LoVo (cell line): ENCODE data around the gene COPS4.
"Not testable (repeated sequence)": the region's sequence is repeated elsewhere in the genome, so short reads cannot be mapped to it uniquely, and the experiment has no call there.

Experiments
- DNase-seq: peaks from one replicate; pipeline ENCODE4 v3.0.0-alpha.2; 2016; ENCODE audit warnings: low spot score

Gene COPS4

DNA sequence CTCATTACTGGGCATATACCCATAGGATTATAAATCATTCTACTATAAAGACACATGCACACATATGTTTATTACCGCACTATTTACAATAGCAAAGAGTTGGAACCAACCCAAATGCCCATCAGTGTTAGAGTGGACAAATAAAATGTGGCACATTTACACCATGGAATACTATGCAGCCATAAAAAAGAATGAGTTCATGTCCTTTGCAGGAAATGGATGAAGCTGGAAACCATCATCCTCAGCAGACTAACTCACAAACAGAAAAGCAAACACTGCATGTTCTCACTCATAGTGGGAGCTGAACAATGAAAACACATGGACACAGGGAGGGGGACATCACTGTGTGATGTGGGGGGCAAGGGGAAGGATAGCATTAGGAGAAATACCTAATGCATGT lies 11.4 kb upstream of the COPS4 start:
- not testable (repeated sequence) for DNase-seq

- DNase-seq, result no peak
Measured at GRCh38 chr4:83024233-83024632, 10.8 kb upstream of the COPS4 start.

GRCh38 chr4:83025563-83025962 lies 9.4 kb upstream of the COPS4 start:
- DNase-seq, result no peak

- DNase-seq, result no peak
Measured at GRCh38 chr4:83028976-83029375, 6.0 kb upstream of the COPS4 start.

GRCh38 chr4:83029688-83030087 lies 5.3 kb upstream of the COPS4 start:
- DNase-seq, result no peak

- no peak for DNase-seq
Measured at GRCh38 chr4:83036991-83037665, 2.1 kb downstream of the COPS4 start.

DNA sequence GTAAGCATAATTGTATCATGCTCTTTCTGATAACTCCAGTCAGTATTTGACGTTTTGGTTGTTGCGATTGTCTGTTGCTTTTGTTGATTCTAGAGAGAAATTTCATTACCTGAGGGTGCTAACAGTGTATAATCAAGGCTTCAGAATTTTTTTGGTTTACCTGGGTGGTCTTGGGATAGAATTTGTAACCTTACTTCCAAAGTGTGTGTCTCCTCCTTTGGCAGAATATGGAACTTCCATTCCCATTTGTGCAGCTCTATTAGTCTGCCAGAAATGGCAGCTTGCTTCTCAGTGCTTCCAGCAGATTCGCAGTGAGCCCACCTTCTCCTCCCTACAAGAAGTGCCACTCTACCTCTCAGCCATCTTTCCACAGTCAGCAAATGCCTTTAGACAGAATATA lies 5.3 kb downstream of the COPS4 start:
- DNase-seq, result no peak

- not testable (repeated sequence) for DNase-seq
Measured at GRCh38 chr4:83043157-83043556, 8.2 kb downstream of the COPS4 start.

DNA sequence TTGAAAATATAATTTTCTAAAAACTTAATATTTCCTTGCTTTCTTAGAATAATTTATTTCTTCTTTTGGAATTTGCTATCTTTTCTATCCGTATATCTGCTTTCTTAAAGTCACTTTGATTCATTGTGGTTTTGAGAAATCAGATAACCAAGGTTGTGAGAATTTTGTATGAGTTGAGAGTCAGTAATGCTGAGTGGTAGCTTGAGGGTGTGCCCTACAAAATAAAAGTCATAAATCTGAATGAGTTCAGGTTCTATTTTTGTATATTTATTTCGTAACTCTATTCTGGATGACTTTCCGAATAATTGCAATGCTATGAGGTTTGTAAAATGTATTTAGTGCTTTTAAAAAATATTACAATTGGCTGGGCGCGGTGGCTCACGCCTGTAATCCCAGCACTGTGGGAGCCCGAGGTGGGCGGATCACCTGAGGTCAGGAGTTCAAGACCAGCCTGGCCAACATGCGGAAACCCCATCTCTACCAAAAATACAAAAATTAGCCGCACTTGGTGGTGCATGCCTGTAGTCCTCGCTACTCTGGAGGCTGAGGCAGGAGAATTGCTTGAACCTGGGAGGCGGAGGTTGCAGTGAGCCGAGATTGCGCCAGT lies 8.9 kb downstream of the COPS4 start:
- no peak for DNase-seq

- DNase-seq, result no peak
Measured at GRCh38 chr4:83046693-83047473, 11.9 kb downstream of the COPS4 start.

- DNase-seq, result not testable (repeated sequence)
Measured at GRCh38 chr4:83048781-83049180, 13.8 kb downstream of the COPS4 start.

- DNase-seq, result no peak
Measured at GRCh38 chr4:83054928-83055327, 19.9 kb downstream of the COPS4 start.

- no peak for DNase-seq
Measured at GRCh38 chr4:83062739-83063138, 27.8 kb downstream of the COPS4 start.

DNA sequence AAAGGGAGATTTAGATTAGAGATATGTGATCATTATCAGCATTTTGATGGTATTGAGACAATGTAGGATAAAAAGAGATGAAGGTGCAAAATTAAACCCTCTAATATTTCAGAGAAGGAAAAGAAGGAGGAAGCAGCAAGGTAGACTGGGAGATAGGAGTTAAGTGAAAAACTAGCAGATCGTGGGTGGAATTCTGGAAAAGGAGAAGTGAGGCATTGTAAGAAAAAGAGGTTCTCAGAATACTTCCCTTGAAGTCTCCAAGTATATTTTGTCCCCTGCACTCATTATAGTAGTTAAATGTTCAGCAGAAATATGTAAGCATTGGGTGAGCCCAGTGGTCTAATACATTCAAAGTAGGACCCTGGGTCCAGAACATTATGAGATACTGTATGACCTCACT lies 30.3 kb downstream of the COPS4 start:
- no peak for DNase-seq

DNA sequence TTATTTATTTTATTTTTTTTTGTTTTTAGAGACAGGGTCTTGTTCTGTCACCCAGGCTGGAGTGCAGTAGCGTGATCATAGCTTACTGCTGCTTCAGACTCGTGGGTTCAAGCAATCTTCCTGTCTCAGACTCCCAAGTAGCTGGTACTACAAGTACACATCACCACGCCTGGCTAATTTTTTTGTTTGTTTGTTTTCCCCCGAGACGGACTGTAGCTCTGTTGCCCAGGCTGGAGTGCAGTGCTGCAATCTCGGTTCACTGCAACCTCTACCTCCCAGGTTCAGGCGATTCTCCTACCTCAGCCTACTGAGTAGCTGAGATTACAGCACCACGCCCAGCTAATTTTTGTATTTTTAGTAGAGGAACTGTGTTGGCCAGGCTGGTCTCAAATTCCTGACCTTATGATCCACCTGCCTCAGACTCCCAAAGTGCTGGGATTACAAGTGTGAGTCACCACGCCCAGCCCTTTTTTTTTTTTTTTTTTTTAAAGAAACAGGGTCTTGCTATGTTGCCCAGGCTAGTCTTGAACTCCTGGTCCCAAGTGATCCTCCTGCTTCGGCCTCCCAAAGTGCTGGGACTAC lies 32.2 kb downstream of the COPS4 start:
- DNase-seq, result no peak

DNA sequence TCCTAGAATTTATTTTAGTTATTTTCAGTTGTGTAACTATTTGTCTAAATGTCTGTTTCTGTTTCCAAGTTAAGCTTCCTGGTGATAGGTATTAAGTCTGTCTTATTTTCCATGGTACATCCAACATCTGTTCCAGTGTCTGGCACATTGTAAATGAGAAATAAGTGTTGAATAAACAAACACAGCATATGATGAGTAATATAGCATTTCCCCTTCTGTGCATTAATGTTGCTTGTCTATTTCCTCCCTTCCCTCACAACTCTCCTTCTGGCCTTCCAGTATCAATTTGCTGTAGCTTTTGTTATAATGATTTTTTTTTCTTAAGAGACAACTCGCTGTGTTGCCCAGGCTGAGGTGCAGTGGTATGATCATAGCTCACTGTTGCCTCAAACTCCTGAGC lies 36.1 kb downstream of the COPS4 start:
- no peak for DNase-seq

- peak; percentile 74 for DNase-seq
Measured at GRCh38 chr4:83074086-83074704, 39.2 kb downstream of the COPS4 start.

GRCh38 chr4:83074783-83075182 lies 39.8 kb downstream of the COPS4 start:
- DNase-seq, result not testable (repeated sequence)

GRCh38 chr4:83075311-83076095 lies 40.5 kb downstream of the COPS4 start:
- DNase-seq, result no peak

DNA sequence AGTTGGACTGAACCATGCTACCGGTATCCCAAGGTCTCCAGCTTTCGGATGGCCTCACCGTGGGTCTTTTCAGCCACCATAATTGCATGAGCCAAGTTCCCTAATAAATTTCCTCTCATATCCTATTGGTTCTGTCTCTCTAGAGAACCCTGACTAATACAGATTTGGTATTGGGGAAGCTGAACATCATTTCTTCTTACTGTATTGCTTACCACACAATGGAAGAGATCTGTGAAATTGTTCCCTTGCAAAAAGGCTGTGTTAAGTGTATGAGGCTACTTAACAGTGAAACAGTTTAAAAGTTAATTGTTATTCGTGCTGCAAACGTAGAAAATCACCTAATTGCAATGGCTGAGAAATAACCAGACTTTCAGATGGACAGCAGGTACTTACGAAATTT lies 45.6 kb downstream of the COPS4 start:
- DNase-seq, result no peak

DNA sequence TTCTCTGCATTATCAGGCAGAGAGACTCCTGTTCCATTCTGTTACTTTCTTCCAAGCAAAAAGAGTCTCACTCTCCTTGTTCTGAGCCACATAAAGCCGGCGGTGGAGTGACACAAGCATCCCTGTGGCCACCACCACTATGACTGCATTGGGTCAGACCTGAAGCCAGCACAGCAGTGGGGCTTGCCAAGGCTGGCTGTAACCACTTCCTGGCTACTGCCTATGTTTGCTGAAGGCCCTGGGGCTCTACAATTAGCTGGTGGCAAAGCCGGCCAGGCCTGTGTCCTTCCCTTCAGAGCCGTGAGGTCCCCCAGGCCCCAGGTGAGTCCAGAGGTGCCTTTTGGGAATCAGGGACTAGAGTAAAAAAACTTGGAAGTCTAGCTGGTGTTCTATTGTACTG lies 47.8 kb downstream of the COPS4 start:
- no peak for DNase-seq
